Stimulated activated CD4-positive, alpha-beta T cell treated with anti-CD3 and anti-CD28 coated beads, Interleukin-4, amount 100 ng/mL, for 24 hours (primary cell): ENCODE results near the gene ARHGAP1.

Experiments used
- DNase-seq: peaks from one replicate; pipeline ENCODE4 v3.0.0-alpha.2; 2020

Gene ARHGAP1

GRCh38 chr11:46692450-46692849, 8.0 kb downstream of the ARHGAP1 start:
- DNase-seq = no peak

GRCh38 chr11:46690702-46691101, 9.7 kb downstream of the ARHGAP1 start:
- no peak for DNase-seq

- no peak for DNase-seq
Measured at GRCh38 chr11:46686886-46687795, 13.3 kb downstream of the ARHGAP1 start.

GRCh38 chr11:46684367-46684766, 16.1 kb downstream of the ARHGAP1 start:
- no peak for DNase-seq

GRCh38 chr11:46682773-46683752, 17.4 kb downstream of the ARHGAP1 start:
- no peak for DNase-seq

- no peak for DNase-seq
Measured at GRCh38 chr11:46681814-46682213, 18.6 kb downstream of the ARHGAP1 start.

- no peak for DNase-seq
Measured at GRCh38 chr11:46680815-46681214, 19.6 kb downstream of the ARHGAP1 start.

GRCh38 chr11:46680164-46680760, 20.2 kb downstream of the ARHGAP1 start:
- no peak for DNase-seq

GRCh38 chr11:46679241-46680163, 20.9 kb downstream of the ARHGAP1 start:
- DNase-seq = no peak

GRCh38 chr11:46678741-46679130, 21.7 kb downstream of the ARHGAP1 start:
- DNase-seq = no peak

GRCh38 chr11:46677991-46678740, 22.3 kb downstream of the ARHGAP1 start:
- DNase-seq = no peak

GRCh38 chr11:46677169-46677568, 23.2 kb downstream of the ARHGAP1 start:
- DNase-seq = no peak

GRCh38 chr11:46676436-46677158, 23.8 kb downstream of the ARHGAP1 start:
- no peak for DNase-seq

GRCh38 chr11:46675949-46676348, 24.5 kb downstream of the ARHGAP1 start:
- DNase-seq = no peak

- DNase-seq = no peak
Measured at GRCh38 chr11:46675288-46675851, 25.0 kb downstream of the ARHGAP1 start.

- no peak for DNase-seq
Measured at GRCh38 chr11:46674463-46675287, 25.7 kb downstream of the ARHGAP1 start.

- DNase-seq = no peak
Measured at GRCh38 chr11:46673713-46674462, 26.5 kb downstream of the ARHGAP1 start.

GRCh38 chr11:46672381-46672839, 28.0 kb downstream of the ARHGAP1 start:
- no peak for DNase-seq
